ENCODE results near the gene SIGLEC10. TPM values are rescaled to one million over a fixed set of nuclear protein-coding genes. Genes with fewer than 3 reads are reported as not detected.
A peak's percentile ranks its signal among the peaks of the same experiment; 100 is the strongest.
"Not testable (repeated sequence)": the region's sequence is repeated elsewhere in the genome, so short reads cannot be mapped to it uniquely, and the experiment has no call there.

SIGLEC10 gene, protein sequence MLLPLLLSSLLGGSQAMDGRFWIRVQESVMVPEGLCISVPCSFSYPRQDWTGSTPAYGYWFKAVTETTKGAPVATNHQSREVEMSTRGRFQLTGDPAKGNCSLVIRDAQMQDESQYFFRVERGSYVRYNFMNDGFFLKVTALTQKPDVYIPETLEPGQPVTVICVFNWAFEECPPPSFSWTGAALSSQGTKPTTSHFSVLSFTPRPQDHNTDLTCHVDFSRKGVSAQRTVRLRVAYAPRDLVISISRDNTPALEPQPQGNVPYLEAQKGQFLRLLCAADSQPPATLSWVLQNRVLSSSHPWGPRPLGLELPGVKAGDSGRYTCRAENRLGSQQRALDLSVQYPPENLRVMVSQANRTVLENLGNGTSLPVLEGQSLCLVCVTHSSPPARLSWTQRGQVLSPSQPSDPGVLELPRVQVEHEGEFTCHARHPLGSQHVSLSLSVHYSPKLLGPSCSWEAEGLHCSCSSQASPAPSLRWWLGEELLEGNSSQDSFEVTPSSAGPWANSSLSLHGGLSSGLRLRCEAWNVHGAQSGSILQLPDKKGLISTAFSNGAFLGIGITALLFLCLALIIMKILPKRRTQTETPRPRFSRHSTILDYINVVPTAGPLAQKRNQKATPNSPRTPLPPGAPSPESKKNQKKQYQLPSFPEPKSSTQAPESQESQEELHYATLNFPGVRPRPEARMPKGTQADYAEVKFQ
- not detected in 2 replicates for total RNA-seq (2022)
- not detected for Bru-seq, nascent RNA
- percentile 9 among the genes with signal in this experiment for BruChase-seq, experiment 1, labeled RNA remaining after a 2-hour chase
- not detected for BruChase-seq, experiment 2, labeled RNA remaining after a 6-hour chase
- long read RNA-seq, result 0 reads

DNA sequence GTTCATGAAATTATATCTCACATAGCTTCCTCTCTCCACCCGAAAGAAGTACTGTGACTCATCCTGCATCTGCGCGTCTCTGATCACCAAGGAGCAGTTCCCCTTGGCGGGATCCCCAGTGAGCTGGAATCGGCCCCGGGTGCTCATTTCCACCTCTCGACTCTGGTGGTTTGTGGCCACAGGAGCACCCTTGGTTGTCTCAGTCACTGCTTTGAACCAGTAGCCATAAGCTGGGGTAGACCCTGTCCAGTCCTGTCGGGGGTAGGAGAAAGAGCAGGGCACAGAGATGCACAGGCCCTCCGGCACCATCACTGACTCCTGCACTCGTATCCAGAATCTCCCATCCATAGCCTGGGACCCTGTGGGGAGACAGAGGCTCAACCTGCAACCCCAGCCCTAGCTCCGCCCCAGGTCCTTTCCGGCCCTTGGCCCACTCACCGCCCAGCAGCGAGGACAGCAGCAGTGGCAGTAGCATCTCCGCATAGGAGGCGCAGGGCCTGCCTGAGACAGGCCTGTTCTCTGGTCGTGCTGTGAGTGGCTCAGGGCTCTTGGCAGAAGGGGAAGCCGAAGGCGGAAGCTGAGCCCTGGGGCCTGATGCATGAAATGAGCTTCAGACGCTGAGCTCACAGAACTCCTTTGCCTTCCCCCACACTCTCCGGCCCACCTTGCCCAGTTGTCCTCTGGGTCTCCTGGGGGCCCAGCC lies at the start of gene SIGLEC10:
Gene SIGLEC10, minus strand, starts transcription at position 536 of the 703 bp plus-strand sequence. Its CDS starts 61 bp downstream, at position 475.
- TF ChIP-seq, protein P1, sequence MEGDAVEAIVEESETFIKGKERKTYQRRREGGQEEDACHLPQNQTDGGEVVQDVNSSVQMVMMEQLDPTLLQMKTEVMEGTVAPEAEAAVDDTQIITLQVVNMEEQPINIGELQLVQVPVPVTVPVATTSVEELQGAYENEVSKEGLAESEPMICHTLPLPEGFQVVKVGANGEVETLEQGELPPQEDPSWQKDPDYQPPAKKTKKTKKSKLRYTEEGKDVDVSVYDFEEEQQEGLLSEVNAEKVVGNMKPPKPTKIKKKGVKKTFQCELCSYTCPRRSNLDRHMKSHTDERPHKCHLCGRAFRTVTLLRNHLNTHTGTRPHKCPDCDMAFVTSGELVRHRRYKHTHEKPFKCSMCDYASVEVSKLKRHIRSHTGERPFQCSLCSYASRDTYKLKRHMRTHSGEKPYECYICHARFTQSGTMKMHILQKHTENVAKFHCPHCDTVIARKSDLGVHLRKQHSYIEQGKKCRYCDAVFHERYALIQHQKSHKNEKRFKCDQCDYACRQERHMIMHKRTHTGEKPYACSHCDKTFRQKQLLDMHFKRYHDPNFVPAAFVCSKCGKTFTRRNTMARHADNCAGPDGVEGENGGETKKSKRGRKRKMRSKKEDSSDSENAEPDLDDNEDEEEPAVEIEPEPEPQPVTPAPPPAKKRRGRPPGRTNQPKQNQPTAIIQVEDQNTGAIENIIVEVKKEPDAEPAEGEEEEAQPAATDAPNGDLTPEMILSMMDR (IDR thresholded peaks at IDR 0.05; ENCODE audit: insufficient read depth in 1 of 2, low read depth in 1 of 2, low read length in 1 of 2, severe bottlenecking in 1 of 2, unreplicated experiment in 1 of 2), result no peak
- Histone ChIP-seq H3K36me3 (ENCODE audit: control insufficient read depth, insufficient read depth, low read length) (no peaks in the 10 kb centered on the region), H3K9me3 (no peaks in the 10 kb centered on the region), H3K27me3 (replicated peaks; ENCODE audit: control insufficient read depth, insufficient read depth, low read length) (no peaks in the 10 kb centered on the region), H3K4me3 (ENCODE audit: low read depth, low read length) (no peak within 1 kb of the TSS), H3K4me1 (no peaks in the 10 kb centered on the region)
- Mint-ChIP-seq H3K4me3 (ENCODE audit: unreplicated experiment) (no peak within 1 kb of the TSS), H3K9me3 (ENCODE audit: unreplicated experiment) (no peaks in the 10 kb centered on the region), H3K27me3 (ENCODE audit: insufficient read depth, unreplicated experiment) (peaks cover 10% of the 10 kb centered on the region), H3K36me3 (ENCODE audit: insufficient read depth, unreplicated experiment) (no peaks in the 10 kb centered on the region), H3K27ac (ENCODE audit: unreplicated experiment) (no peak within 1 kb of the TSS), H3K4me1 (ENCODE audit: low read depth, unreplicated experiment) (no peaks in the 10 kb centered on the region)
- POLR2A ChIA-PET, result interaction anchor here (1.0 kb wide), 1 partner anchor 51 kb away, joined by 3 read pairs; the partner anchor contains the start of gene ETFB
- CTCF ChIA-PET, result no interaction called here
- BruUV-seq (replicated peaks), result no TSS peak
- DNase-seq, result no peak
- intact Hi-C loops (cut with micrococcal nuclease; ENCODE audit: unreplicated experiment), result no loop called here

DNA sequence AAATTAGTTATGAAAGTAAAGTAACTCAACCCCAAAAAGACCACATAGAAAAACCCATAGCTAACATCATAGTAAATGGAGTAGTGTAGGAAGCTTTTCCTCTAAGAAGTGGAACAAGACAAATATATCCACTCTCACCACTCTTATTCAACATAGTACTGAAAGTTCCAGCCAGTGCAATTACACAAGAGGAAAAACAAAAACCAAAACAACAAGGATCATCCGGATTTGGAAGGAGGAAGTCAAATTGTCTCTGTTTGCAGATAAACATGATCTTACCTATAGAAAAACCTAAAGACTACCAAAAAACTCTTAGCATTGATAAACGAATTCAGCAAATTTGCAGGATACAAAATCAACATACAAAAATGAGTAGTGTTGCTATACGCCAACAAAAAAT lies 49.3 kb upstream of the SIGLEC10 start:
- H3K27me3 ChIP-seq (replicated peaks; ENCODE audit: control insufficient read depth, insufficient read depth, low read length), result no peaks in the 10 kb centered on the region
- no peak overlapping the region for H3K4me3 ChIP-seq (ENCODE audit: low read depth, low read length)
- Mint-ChIP-seq H3K9me3 (ENCODE audit: unreplicated experiment) (no peaks in the 10 kb centered on the region), H3K4me3 (ENCODE audit: unreplicated experiment) (no peak overlapping the region), H3K27ac (ENCODE audit: unreplicated experiment) (no peak overlapping the region), H3K4me1 (ENCODE audit: low read depth, unreplicated experiment) (no peaks in the 10 kb centered on the region), H3K36me3 (ENCODE audit: insufficient read depth, unreplicated experiment) (no peaks in the 10 kb centered on the region), H3K27me3 (ENCODE audit: insufficient read depth, unreplicated experiment) (peaks cover 14% of the 10 kb centered on the region)
- H3K4me1 ChIP-seq, result no peaks in the 10 kb centered on the region
- ChIA-PET CTCF (no interaction called here), POLR2A (no interaction called here)
- BruUV-seq (replicated peaks), result no TSS peak
- no peaks in the 10 kb centered on the region for H3K9me3 ChIP-seq
- TF ChIP-seq, protein P1 (IDR thresholded peaks at IDR 0.05; ENCODE audit: insufficient read depth in 1 of 2, low read depth in 1 of 2, low read length in 1 of 2, severe bottlenecking in 1 of 2, unreplicated experiment in 1 of 2), result no peak
- no peaks in the 10 kb centered on the region for H3K36me3 ChIP-seq (ENCODE audit: control insufficient read depth, insufficient read depth, low read length)
- intact Hi-C loops (cut with micrococcal nuclease; ENCODE audit: unreplicated experiment), result no loop called here
- no peak for DNase-seq

DNA sequence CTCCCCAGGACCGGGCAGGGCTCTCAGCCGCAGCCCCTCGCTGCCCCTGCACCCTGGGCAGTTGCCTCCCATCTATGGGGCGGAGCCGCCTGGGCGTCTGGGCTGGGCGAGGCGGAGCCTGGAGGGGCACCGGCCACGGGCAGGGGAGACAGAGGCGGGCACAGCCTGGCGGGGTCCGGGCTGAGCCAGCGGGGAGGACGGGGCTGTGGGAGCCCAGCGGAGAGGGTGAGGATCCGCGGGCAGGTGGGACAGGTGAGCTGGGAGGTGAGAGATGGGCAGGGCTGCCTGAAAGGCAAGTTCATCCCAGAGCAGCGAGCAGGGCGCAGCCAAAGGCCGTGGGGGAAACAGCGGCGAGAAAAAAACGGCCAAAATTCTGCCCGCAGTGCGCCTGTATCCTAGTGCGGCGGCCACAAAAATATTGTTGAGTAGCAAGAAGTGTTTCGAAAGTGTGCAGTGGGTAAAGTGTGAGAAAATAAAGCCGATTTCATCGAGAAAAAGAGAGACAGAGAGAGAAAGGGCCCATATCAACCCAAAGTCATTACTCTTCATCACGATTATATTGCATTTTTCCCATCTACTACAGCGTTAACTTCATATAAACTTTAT lies 46.6 kb upstream of the SIGLEC10 start:
- H3K27ac Mint-ChIP-seq (ENCODE audit: unreplicated experiment); H3K36me3 ChIP-seq (ENCODE audit: control insufficient read depth, insufficient read depth, low read length); H3K9me3 Mint-ChIP-seq (ENCODE audit: unreplicated experiment); H3K4me1 Mint-ChIP-seq (ENCODE audit: low read depth, unreplicated experiment); H3K4me3 ChIP-seq (ENCODE audit: low read depth, low read length); H3K4me1 ChIP-seq; DNase-seq; CTCF ChIA-PET; POLR2A ChIA-PET; H3K27me3 ChIP-seq (replicated peaks; ENCODE audit: control insufficient read depth, insufficient read depth, low read length); H3K9me3 ChIP-seq; intact Hi-C loops (cut with micrococcal nuclease; ENCODE audit: unreplicated experiment); H3K4me3 Mint-ChIP-seq (ENCODE audit: unreplicated experiment); BruUV-seq (replicated peaks); H3K36me3 Mint-ChIP-seq (ENCODE audit: insufficient read depth, unreplicated experiment): not testable (repeated sequence)
- H3K27me3 Mint-ChIP-seq (ENCODE audit: insufficient read depth, unreplicated experiment), result peaks cover 14% of the 10 kb centered on the region
